Measurements from ENCODE around the gene PDZD8.
"Not testable (repeated sequence)": the region's sequence is repeated elsewhere in the genome, so short reads cannot be mapped to it uniquely, and the experiment has no call there.

The PDZD8 gene

DNA sequence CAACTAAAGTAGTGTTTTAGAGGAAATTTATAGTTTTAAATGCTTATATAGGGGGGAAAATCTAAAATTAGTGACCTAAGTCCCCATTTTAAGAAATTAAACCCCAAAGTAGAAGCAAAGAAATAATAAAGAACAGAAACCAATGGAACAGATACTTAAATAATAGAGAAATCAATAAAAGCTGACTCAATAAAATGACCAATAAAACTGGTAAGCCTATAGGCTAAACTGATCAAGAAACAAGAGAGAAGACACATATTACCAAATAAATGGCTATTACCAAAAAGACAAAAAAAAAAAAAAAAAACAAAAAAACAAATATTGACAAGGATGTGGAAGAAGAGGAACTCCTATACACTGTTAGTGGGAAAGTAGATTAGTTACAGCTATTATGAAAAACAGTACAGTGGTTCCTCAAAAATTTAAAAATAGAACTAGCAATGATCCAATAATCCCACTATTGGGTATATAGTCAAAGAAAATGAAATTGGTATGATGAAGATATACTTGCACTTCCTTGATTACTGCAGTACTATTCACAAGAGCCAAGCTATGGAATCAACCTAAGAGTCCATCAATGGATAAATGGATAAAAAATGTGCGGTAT, 81.1 kb downstream of the PDZD8 start:
- no peak for DNase-seq (ENCODE audit: low spot score)

DNA sequence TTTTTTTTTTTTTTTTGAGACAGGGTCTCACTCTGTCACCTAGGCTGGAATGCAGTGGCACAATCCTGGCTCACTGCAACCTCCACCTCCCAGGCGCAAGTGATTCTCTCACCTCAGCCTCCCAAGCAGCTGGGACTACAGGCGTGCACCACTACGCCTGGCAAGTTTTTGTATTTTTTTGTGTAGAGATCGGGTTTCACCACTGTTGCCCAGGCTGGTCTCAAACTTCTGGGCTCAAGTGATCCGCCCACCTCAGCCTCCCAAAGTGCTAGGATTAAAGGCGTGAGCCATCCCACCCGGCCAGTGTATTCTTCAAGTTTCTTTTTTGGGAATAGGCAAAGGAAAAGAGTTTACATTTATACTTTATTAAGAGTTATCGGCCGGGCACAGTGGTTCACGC, 84.4 kb downstream of the PDZD8 start:
- not testable (repeated sequence) for DNase-seq (ENCODE audit: low spot score)

DNA sequence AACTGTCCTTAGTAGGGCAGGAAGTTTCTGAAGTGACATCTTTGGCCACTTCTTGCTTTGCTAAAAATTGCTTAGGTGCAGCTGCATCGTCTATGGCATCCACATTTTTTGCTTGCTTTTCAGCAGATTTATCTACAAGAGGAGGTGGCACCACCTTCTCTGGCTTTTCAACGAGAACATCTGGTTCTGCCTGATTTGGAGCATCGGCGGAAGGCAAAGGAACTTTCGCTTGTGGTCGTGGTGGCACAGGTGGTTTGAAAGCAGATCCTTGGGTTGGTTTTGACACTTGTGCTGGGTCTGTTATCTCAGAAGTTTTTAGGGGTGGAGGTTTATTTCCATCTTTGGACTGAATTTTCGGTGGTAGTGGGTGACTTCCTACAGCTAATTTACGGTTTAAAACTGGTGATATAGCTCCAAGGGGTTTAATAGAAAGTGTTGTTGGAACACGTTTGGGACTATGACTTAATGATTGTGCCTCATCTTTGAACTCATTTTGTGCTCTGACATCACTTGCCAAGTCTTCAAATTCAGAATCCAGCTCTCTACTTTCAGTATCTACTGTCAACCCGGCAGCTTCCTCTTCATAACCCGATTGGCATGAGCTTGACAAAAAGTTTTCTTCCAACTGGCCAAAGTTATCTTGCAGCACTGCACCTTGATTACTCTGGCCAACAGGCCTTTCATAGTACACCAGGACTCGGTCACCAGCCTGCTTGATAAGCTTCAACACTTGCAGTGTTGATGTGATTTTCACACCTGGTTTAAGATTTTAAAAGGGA, 90.3 kb downstream of the PDZD8 start:
- DNase-seq (ENCODE audit: low spot score) = no peak

DNA sequence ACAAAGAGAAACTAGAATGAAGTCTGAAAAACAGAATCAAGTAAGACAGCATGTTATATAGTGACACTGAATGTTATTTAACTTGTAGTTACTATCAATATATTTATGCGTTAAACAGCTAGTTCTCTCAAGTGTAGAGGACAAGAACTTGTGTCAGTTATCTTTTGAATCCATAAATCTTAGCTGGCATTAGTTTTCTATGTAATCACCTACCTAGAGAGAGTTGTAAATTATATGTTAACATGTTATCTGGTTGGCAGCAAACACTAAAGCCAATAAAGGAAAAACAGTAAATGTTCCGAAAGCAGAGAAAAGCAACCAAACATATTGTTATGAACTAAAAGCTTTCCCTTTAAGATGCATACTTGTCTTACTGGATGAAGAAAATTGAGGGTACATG, 97.6 kb downstream of the PDZD8 start:
- no peak for DNase-seq (ENCODE audit: low spot score)

DNA sequence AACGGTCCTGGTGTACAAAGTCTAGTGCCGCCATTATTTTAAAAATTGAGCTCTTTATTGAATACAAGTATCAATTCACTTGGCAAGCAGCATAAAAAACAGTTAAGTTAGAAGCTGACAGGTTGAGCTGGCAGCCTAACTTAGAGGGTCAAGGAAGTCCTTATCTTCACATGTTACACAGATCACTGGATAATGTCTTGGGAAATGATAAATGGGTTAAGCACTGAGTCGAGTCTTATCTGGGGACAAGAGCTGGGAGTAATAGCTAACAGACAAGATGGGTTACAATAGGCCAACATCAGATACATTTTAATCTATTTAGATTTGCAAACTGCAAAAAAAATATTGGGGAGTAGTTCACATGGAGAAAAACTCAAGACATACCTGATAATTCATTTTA, 100.1 kb downstream of the PDZD8 start:
- DNase-seq (ENCODE audit: low spot score) = no peak

DNA sequence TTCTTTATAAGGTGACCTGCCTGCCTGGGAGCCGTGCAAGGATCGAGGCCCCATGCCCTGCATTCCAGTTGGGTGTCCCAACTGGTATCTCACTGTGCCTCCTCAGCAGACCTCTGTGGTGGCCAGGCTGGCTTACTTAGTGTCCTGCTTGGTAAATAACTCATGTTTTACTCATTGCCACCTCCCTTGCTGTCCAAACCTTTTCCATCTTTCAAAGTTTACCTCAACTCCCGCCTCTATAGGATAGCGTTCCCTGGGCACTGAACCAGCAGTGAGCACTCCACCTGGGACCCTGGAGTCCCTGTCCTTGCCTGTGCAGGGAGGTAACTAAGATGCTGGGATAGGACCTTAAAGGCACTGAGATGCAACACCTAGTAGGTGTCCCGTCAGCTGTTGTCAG, 100.7 kb downstream of the PDZD8 start:
- DNase-seq (ENCODE audit: low spot score) = no peak

DNA sequence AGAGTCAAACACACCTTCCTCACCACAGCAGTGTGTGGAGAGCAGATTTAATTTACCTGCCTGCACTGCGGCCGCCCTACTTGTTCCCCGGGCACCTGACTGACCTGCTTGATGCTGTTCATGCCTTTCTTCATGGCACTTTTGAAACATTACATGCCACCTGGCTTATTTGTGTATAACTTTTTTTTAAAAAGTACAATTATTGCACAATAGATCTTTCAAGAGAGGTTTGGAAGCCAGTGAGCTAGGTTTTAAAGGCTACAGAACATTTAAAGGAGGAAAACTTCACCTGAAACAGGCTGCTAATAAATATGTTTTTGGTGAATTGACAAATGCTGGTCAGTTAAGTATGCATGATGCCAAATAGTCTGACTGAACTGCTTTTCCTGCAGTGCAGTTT, 101.3 kb downstream of the PDZD8 start:
- DNase-seq (ENCODE audit: low spot score) = no peak

DNA sequence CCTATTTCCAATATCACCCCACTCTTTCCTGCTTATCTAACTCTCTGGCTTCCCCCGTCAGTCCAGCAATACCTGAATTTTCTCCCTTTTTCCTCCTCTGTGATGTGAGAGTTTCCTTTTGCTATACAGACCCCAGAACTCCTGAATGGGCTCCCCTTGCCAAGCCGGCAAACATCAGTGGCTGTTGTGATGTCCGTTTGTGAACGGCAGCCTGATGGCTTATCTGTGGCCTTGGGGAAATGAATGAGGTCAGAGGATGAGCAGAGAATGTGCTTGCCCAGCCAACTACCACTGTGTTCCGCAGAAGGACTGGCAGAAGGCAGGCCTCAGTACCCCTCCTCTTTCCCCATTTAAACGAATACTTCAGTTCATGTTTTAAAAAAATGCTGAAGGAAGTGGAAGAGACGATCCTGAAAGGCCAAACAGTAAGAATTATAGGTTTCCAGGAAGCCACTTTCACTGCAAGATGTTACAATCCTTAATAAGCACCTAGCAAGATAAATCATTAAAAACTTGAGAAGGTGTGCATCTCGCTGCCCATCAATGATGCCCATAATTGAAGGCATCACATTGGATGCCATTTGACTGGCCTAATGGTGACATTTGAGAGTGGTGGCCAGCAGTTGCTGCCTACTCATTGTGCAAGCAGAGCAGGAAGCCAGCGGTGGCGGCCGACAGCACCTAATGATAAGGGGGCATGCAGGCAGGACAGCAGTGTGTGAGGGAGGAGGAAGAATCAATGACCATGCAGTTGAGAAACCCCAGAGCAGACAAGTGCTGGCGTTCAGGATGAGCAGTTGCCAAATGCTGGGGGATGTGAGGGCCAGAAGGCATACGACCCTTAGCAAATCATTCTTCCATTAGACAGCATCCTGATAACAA, 102.8 kb downstream of the PDZD8 start:
- DNase-seq (ENCODE audit: low spot score) = no peak

DNA sequence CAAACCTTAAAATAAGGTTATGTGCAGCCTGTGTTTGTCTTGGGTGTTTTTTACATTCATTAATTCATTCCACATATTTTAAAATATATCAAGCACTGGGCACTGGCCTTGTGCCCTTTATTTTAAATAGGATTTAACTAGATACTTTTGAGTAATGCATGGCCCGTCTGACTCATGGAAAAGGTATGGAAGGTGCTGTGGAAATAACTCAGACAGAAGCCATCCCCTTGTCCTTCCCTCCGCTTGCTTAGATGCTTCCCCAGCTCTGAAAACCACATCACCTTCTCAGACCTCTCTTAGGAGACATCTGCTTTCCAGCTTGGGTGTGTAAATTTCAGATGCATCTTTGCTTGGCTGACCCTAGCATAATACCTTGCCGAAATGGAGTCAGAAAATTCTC, 103.8 kb downstream of the PDZD8 start:
- no peak for DNase-seq (ENCODE audit: low spot score)

DNA sequence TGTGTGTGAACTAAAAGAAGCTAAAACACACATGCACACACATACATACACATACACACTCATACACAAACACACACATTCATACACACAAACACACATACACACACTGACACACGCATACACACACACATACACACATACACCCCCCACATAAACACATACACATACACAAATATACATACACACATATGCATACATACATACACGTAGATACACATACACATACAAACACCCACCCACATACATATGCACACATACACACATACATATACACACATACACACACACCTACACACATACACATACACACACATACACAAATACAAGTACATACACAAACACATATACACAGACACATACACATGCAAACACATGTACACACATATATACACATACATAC, 106.3 kb downstream of the PDZD8 start:
- no peak for DNase-seq (ENCODE audit: low spot score)

DNA sequence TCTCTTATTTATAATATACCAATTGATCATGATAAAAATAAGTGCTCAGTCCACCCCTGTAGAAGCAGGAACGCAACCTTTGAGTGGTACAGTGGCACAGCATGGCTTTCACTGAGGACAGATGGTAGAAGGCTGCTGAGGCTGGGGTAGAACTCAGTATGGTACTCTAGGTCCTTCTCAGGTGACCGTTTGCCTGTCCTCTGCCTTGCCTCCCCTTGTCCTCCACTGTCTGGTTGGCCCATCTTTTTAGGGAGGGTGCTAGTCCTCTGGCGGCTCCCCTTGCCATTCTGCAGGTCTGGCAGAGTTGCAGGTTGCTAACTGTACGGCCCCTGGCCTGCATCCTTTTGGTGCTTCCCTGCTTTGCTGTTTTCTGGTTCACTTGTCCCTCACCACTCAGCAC, 107.0 kb downstream of the PDZD8 start:
- DNase-seq (ENCODE audit: low spot score) = no peak

DNA sequence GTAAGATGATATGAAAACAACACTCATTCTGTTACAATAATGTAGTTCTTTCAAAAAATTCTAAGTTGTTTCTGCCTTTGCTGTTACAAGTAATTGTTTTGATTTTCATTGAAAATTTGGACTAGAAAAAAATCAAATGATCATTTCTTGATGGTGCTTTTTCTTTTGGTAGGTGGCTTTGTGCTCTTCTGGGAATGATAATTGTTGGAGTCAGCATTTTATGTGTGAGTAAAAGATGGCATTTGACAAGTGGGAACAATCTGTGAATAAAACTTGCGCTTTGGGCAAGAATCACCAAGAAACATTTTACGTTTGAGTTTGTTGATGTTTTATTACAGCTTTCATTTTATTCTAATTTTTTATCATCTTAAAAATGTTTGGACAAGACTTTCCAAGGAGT, 108.4 kb downstream of the PDZD8 start:
- no peak for DNase-seq (ENCODE audit: low spot score)

DNA sequence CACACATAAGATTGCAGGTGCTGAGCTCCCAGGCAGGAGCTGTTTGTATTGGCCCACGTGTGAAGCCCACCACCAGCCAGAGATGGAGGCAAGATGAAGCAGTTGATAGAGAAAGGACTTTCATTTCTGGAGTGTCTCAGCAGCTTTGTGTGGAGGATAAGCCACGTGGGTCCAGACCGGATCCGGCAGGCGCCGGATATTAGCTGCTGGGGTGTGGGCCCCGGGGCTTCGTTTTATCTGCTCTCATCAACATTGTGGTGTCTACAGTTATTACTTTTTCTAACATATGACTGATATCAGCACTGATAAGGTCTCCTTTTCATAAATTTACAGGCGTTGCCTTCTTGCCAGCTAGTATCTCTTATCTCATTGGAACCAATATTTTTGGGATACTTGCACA, 108.8 kb downstream of the PDZD8 start:
- DNase-seq (ENCODE audit: low spot score) = no peak

DNA sequence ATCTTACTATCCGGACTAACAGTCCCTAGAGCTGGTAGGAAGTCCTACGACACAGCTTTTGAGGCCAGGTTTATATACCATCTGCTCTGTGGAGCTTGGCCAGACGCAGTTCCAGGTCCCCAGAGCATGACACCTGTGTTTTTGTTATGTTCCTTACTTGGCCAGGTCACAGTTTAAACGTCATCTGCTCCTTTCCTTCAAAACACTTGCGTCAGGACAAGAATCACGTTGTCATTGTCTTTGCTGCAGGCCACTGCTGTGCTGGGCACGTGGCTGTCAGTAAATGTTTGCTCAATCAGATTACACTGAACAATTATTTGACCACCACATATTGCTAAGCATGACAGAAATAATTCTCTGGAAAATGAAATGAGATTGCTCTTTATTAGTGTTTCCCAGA, 110.5 kb downstream of the PDZD8 start:
- no peak for DNase-seq (ENCODE audit: low spot score)

DNA sequence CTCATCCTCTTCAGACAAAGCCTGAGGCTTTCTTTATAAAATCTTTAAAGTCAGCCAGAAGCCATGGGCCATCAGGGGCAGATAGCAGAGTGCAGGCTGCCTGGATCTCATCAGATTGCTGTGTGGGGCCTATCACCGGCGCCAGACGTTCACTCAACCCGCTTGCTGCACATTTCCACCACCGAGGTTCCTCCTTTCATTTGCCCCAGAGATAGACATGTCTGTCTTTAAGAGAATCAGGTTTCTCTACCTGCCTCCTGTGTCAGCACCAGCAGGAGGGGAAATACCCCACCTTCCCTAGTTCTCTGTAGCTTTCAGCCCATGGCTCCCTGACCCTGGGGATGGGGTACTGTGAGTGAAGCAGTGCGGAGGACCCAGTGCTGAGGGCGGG, 112.3 kb downstream of the PDZD8 start:
- no peak for DNase-seq (ENCODE audit: low spot score)

DNA sequence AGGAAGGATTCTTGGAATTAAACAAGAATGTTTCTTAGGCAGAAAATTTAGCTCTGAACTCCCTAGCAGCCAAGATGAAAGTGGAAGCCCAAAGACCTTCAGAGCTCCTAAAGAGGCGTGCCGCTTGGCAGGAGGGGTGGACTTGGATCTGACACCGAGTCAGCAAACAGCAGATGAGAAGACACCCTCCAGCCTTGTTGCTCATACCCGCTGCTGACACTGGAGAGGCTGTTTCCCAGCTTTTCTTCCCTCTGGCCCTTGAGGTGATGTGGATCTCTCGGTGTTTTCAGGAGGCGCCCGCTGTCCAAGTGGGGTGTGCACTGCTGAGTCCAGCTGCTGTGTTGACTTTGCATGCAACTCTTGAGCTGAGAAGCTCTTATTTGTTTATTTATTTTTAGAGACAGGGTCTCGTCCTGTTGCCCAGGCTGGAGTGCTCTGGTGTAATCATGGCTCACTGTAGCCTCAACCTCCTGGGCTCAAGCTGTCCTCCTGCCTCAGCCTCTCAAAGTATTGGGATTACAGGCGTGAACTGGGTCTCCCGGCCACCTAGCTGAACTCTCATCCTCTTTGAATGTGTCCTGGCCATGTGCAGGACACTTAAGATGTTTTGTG, 112.8 kb downstream of the PDZD8 start:
- DNase-seq (ENCODE audit: low spot score) = no peak

DNA sequence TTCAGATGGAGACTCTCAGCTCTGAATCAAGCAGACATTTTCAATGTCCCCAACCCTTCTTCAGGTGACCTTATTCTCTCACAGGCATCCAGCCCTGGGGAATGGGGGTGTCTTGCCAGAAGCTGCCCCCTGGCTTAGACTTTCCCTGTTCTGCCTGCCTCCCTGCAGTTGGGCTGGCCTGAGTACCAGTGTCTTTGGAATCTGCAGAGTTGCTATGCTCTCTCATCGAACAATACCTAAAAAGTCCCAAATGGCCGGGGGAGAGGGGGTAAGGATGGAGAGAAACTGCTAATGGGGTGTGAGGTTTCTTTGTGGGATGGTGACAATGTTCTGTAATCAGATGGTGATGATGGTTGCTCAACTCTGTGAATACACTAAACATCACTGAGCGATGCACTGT, 113.7 kb downstream of the PDZD8 start:
- no peak for DNase-seq (ENCODE audit: low spot score)

DNA sequence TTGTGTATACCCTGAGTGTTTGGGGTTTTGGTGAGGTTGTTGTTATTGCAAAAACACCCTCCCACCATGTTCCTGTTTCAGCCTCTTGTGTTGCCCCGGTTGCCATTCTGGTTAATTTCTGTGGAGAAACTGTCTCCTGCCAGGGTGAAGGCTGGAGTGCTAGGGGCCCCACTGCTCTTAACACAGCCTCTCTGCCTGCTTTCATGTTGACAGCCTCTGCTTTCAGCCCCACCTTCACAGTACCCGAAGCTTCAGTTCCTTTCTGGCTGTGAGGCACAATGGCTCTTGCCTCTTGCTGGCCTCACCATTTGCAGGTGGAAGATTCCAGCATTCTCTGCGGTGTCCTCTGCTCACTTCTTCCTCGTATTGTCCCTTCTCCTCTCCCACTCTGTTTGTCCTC, 115.2 kb downstream of the PDZD8 start:
- no peak for DNase-seq (ENCODE audit: low spot score)

DNA sequence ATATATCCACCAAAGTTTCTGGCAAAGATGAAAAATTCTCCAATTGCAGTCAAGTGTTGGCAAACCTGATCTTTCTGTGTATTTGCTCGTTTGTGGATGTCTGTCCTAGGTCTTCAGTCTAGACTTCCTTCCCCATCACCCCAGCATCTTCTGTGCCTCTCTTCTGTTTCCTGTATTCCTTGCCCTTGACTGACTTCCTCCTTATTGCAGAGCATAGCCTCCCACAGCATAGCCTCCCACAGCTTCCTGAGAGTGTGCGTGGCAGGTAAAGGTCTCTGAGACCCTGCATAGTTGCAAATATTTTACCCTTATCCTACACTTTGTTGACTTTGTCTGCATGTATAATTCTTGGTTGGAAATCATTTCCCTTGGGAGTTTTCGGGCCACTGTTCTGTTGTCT, 116.0 kb downstream of the PDZD8 start:
- DNase-seq (ENCODE audit: low spot score) = no peak

DNA sequence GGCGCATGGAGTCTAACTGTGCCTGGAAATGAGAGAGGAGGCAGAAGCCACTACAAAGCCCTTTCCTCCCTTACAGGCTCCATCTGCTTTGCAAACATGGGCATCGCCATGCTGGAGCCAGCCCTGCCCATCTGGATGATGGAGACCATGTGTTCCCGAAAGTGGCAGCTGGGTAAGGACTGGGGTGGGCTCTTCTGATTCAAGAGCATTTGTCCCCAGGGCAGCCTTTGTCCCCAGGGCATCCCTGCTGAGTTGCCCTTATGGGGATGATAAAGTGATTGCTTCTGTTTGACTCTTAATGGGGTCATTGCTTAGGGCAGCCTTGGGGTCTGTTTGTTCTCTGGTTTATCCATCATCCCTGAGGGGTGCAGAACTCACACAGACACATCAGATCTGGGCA, 117.5 kb downstream of the PDZD8 start:
- no peak for DNase-seq (ENCODE audit: low spot score)

DNA sequence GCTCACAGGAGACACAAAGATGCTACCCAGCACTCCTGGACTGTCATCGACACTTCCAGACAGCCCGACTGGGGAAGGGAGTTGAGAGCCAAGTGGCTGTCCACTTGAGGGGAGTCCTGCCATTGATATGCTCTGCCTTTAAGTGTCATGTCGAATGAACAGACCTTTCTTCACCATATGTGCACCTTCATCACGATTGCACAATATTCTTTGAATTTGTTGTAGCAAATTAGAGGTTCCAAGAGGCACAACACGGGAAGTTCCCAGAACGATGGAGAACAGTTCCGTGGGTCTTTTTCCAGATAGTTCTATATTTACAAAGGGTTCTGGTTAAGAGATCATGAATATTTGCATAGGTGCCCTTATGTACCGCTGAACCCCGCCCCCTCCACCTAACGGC, 118.3 kb downstream of the PDZD8 start:
- no peak for DNase-seq (ENCODE audit: low spot score)

DNA sequence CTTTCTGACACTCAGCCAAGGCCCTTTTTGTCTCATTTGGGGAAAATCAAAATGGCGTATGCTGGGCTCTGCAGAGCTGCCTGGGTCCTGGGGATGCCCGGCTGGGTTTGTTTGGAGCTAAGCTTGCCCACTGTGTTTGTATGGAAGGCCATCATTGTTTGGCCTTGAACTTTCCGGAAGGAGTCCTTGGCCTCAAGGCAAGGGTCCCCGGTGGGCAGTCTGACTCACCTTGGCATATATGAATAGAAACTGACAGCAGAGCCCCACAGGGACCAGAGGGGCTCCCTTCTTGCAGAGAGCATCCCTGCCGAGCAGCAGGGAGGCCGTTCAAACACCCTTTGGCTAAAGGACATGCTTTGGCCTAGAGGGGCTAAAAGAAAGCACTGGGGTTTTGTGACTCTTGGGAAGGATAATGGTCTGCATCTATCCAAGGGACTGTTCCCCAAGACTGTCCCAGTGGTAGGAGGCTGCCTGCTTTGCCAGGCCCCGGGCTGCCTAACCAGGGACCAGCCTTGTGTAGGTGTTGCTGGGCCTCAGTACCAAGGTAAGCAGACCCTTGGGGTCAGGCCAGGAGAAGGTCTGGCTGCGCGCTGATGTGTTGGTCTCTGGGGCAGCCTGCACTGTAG, 119.3 kb downstream of the PDZD8 start:
- DNase-seq (ENCODE audit: low spot score) = no peak

Measured in HuH-7 (cell line).